Sigmoid colon (tissue), 7 donors: ENCODE results near the gene MACROD2. TPM values are rescaled to one million over a fixed set of nuclear protein-coding genes. Genes with fewer than 3 reads are reported as not detected.

Experiments used
- DNase-seq: peaks from one replicate; pipeline ENCODE4 v3.0.0-alpha.2; 2019
- H3K27ac ChIP-seq, 4 donors: fragments of 200-600 bp; sonication (generic); one replicate each; pipeline ENCODE4 v1.5.1; 2016 to 2019; ENCODE audit warnings: mild to moderate bottlenecking in 1 of 4
- H3K27me3 ChIP-seq, 3 donors: fragments of 200-600 bp; sonication (generic); one replicate each; pipeline ENCODE4 v1.5.1; 2019; ENCODE audit warnings: mild to moderate bottlenecking in 1 of 3
- H3K36me3 ChIP-seq, 4 donors: fragments of 200-600 bp; sonication (generic); one replicate each; pipeline ENCODE4 v1.5.1; 2016 to 2019
- H3K4me1 ChIP-seq, 4 donors: fragments of 200-600 bp; sonication (generic); one replicate each; pipeline ENCODE4 v1.5.1; 2017 to 2019
- H3K4me3 ChIP-seq, 4 donors: fragments of 200-600 bp; sonication (generic); one replicate each; pipeline ENCODE4 v1.5.1; 2017 to 2019; ENCODE audit warnings: mild to moderate bottlenecking in 2 of 4, moderate library complexity in 1 of 4
- H3K9me3 ChIP-seq, 4 donors: fragments of 200-600 bp in 3 of 4; sonication (generic) in 3 of 4; one replicate each; pipeline versions ENCODE4 v1.5.1 to v1.6.1; 2013 to 2019
- CTCF ChIP-seq, 4 experiments: fragments of 450-650 bp in 3 of 4; fragments of 200-600 bp in 1 of 4; IDR thresholded peaks; one replicate each; pipeline ENCODE4 v1.5.1; 2016 to 2019; ENCODE audit warnings: antibody characterized with exemption in 4 of 4, mild to moderate bottlenecking in 3 of 4, moderate library complexity in 2 of 4
- EP300 ChIP-seq, 4 donors: sonication (generic); formaldehyde crosslinking; IDR thresholded peaks; one replicate each; pipeline ENCODE4 v1.6.1; 2017; ENCODE audit warnings: antibody characterized with exemption in 4 of 4
- POLR2A ChIP-seq, 2 donors: fragments of 450-650 bp; IDR thresholded peaks; one replicate each; pipeline ENCODE4 v1.6.1; 2016; ENCODE audit warnings: antibody characterized with exemption in 2 of 2, mild to moderate bottlenecking in 2 of 2, moderate library complexity in 2 of 2
- POLR2AphosphoS5 ChIP-seq, 4 donors: sonication (generic); formaldehyde crosslinking; IDR thresholded peaks; one replicate each; pipeline ENCODE4 v1.6.1; 2017; ENCODE audit warnings: antibody characterized with exemption in 4 of 4
- WGBS, 2 donors: extraction: QIAGEN DNeasy Blood & Tissue Kit; methylation state at CpG; one replicate each; pipeline ENCODE4 v1.1.7; 2013; 5-methylcytosine and 5-hydroxymethylcytosine counted together
- intact Hi-C: fragments of 100-400 bp; cut with DNase I; formaldehyde crosslinking; loops from one replicate; pipeline ENCODE4 v1.15.1; 2023
- polyA plus RNA-seq, 3 donors: library from polyadenylated mRNA; stranded (reverse); fragments of 200-250 nt; gene quantifications; one replicate each; pipeline ENCODE4 v1.2.3, GENCODE V29; 2013
- total RNA-seq, 4 donors: library from RNA; depleted of rRNA; stranded (reverse); fragments of >200 nt; gene quantifications; one replicate each; pipeline ENCODE4 v1.1.0, GENCODE V29; 2016
- donor health status: healthy with polysubstance abuse.
- donor health status: Bipolar disorder and iron deficiency.
- donor health status: healthy.

Gene MACROD2
- total and polyA plus RNA-seq, 7 donors, result 1.2 to 22.4 (median 5.8) TPM

- Histone ChIP-seq H3K27me3 (no peaks in the 10 kb centered on the region), H3K27ac (no peak overlapping the region), H3K4me3 (no peak overlapping the region), H3K4me1 (no peaks in the 10 kb centered on the region), H3K9me3 (no peaks in the 10 kb centered on the region), H3K36me3 (no peaks in the 10 kb centered on the region)
- intact Hi-C loops, result no loop called here
- no peak for TF ChIP-seq EP300 (IDR thresholded peaks at IDR 0.05)
- TF ChIP-seq POLR2AphosphoS5 (IDR thresholded peaks at IDR 0.05), result no peak
- no peak for TF ChIP-seq POLR2A (IDR thresholded peaks at IDR 0.05)
- WGBS, 2 donors, result 88 to 90% methylated on average over 5 of the region's 5 CpGs
- DNase-seq, result no peak
Observed at GRCh38 chr20:15542655-15543054, 1547.3 kb downstream of the MACROD2 start.

GRCh38 chr20:15544742-15545141 is 1549.4 kb downstream of the MACROD2 start:
- intact Hi-C loops, result no loop called here
- Histone ChIP-seq H3K36me3 (no peaks in the 10 kb centered on the region), H3K4me3 (no peak overlapping the region), H3K9me3 (no peaks in the 10 kb centered on the region), H3K27me3 (no peaks in the 10 kb centered on the region), H3K27ac (no peak overlapping the region), H3K4me1 (no peaks in the 10 kb centered on the region)
- DNase-seq, result no peak
- WGBS, 2 donors, result 69 to 87% methylated on average over 2 of the region's 2 CpGs
- TF ChIP-seq POLR2AphosphoS5 (IDR thresholded peaks at IDR 0.05), result no peak
- TF ChIP-seq EP300 (IDR thresholded peaks at IDR 0.05), result no peak
- TF ChIP-seq POLR2A (IDR thresholded peaks at IDR 0.05), result no peak
- no peak for TF ChIP-seq CTCF (IDR thresholded peaks at IDR 0.05)

GRCh38 chr20:15546525-15547023 is 1551.3 kb downstream of the MACROD2 start:
- WGBS, 2 donors, result 67 to 89% methylated on average over 2 of the region's 2 CpGs

DNA sequence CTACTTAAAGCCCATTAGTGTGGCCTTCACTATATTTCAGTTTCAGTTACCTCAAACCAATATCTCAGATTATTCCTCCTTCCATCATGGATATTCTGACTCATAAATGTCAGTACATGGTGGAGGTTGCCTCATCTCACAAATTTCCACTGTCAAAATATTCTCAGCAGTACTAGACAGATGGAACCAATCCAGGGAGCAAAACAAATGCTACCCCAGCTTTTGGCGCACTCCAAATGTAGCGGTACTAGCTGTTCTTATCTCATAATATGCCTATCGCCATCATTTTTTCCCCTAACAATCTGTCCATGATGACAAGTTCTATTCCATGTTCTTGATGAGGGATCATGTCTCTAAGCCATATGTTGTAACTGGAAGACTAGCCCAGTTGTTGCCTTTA is 1551.8 kb downstream of the MACROD2 start:
- H3K27ac ChIP-seq, result no peak overlapping the region
- H3K4me1 ChIP-seq, result no peaks in the 10 kb centered on the region
- no peak for TF ChIP-seq POLR2AphosphoS5 (IDR thresholded peaks at IDR 0.05)
- TF ChIP-seq CTCF (IDR thresholded peaks at IDR 0.05), result no peak
- TF ChIP-seq EP300 (IDR thresholded peaks at IDR 0.05), result no peak
- TF ChIP-seq POLR2A (IDR thresholded peaks at IDR 0.05), result no peak
- H3K4me3 ChIP-seq, result no peak overlapping the region
- 95 to 96% methylated on average over 3 of the region's 3 CpGs for WGBS, 2 donors
- no peaks in the 10 kb centered on the region for H3K36me3 ChIP-seq
- H3K27me3 ChIP-seq, result no peaks in the 10 kb centered on the region
- H3K9me3 ChIP-seq, result no peaks in the 10 kb centered on the region
- DNase-seq, result no peak
- intact Hi-C loops, result no loop called here

More at GRCh38 chr20:15546525-15547023, 1551.3 kb downstream of the MACROD2 start:
- H3K4me3 ChIP-seq, result no peak overlapping the region
- intact Hi-C loops, result no loop called here
- no peak for DNase-seq
- no peak overlapping the region for H3K27ac ChIP-seq
- H3K4me1 ChIP-seq, result no peaks in the 10 kb centered on the region
- H3K27me3 ChIP-seq, result no peaks in the 10 kb centered on the region
- H3K9me3 ChIP-seq, result no peaks in the 10 kb centered on the region
- no peak for TF ChIP-seq CTCF (IDR thresholded peaks at IDR 0.05)
- TF ChIP-seq POLR2A (IDR thresholded peaks at IDR 0.05), result no peak
- no peak for TF ChIP-seq EP300 (IDR thresholded peaks at IDR 0.05)
- no peak for TF ChIP-seq POLR2AphosphoS5 (IDR thresholded peaks at IDR 0.05)
- no peaks in the 10 kb centered on the region for H3K36me3 ChIP-seq

DNA sequence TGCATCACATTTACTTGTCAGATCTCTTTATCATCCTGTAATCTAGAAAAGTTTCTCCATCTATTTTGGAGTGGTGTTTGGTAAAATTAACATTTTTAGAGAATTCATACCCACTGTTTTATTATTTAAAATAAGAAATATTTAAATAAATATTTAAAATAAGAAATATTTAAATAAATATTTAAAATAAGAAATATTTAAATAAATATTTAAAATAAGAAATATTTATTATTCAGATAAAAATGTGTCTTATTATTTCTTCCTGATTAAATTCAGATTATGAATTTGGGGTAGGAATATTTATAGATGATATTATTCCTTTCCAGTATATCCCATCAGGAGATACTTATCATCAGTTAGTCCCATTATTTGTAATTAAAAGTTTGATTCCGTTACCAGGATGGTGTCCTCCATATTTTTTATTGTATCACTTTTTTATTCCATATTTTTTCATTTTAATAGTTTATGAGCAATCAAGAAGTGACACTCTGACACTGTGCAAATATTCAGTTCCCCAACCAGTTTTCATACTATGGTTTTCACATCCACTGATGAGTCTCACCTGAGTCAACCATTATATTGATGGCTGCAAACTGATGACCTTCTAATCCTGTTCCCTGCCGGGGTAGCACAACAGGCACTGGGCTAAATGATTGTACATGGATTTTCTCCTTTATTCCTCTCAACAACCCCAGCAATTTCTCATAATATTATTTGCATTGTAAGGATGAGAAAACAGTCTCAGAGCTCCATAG is 1555.0 kb downstream of the MACROD2 start:
- H3K27me3 ChIP-seq, result no peaks in the 10 kb centered on the region
- 80 to 84% methylated on average over 2 of the region's 2 CpGs for WGBS, 2 donors
- peaks cover 0 to 4% (median 2%) of the 10 kb centered on the region in 4 donors for H3K4me1 ChIP-seq
- H3K27ac ChIP-seq, result no peak overlapping the region
- no peaks in the 10 kb centered on the region for H3K36me3 ChIP-seq
- H3K4me3 ChIP-seq, result no peak overlapping the region
- no peak for TF ChIP-seq EP300 (IDR thresholded peaks at IDR 0.05)
- TF ChIP-seq POLR2AphosphoS5 (IDR thresholded peaks at IDR 0.05), result no peak
- TF ChIP-seq POLR2A (IDR thresholded peaks at IDR 0.05), result no peak
- TF ChIP-seq CTCF (IDR thresholded peaks at IDR 0.05), result no peak
- no peak for DNase-seq
- peaks cover 0 to 4% (median 2%) of the 10 kb centered on the region in 4 donors for H3K9me3 ChIP-seq
- intact Hi-C loops, result no loop called here
